Astrocyte (in vitro differentiated cells and primary cell): ENCODE results near the gene XAF1. TPM values are rescaled to one million over a fixed set of nuclear protein-coding genes. Genes with fewer than 3 reads are reported as not detected.

ENCODE experiments used
- DNase-seq: peaks from one replicate; pipeline ENCODE4 v3.0.0-alpha.2; 2010; ENCODE audit warnings: low read depth
- FAIRE-seq: peaks from 2 replicates; lab custom pipeline; 2011; peaks lifted over from hg19 to GRCh38; lab: Jason Lieb, UNC
- H2AFZ ChIP-seq: 2 replicates; pipeline ENCODE4 v1.6.0; 2012; ENCODE audit warnings: low read depth, low read length, inconsistent platforms
- H3K27ac ChIP-seq: 2 replicates; pipeline ENCODE4 v1.5.1; 2011; ENCODE audit warnings: low read depth, low read length, inconsistent platforms
- H3K27me3 ChIP-seq: 2 replicates; pipeline ENCODE4 v1.6.0; 2011; ENCODE audit warnings: low read length, inconsistent platforms; ENCODE audit not compliant: insufficient read depth
- H3K36me3 ChIP-seq: 2 replicates; pipeline ENCODE4 v1.5.1; 2011; ENCODE audit warnings: low read length, inconsistent platforms; ENCODE audit not compliant: insufficient read depth
- H3K4me1 ChIP-seq: 2 replicates; pipeline ENCODE4 v1.5.1; 2011; ENCODE audit warnings: low read length, inconsistent platforms; ENCODE audit not compliant: insufficient read depth
- H3K4me2 ChIP-seq: 2 replicates; pipeline ENCODE4 v1.6.0; 2012; ENCODE audit warnings: low read length, inconsistent platforms
- H3K4me3 ChIP-seq: 2 replicates; pipeline ENCODE4 v1.5.1; 2011; ENCODE audit warnings: low read depth, mild to moderate bottlenecking, low read length, inconsistent platforms; ENCODE audit not compliant: insufficient read depth
- H3K79me2 ChIP-seq: 2 replicates; pipeline ENCODE4 v1.6.0; 2012; ENCODE audit warnings: mild to moderate bottlenecking, low read length, inconsistent platforms; ENCODE audit not compliant: insufficient read depth
- H3K9ac ChIP-seq: 2 replicates; pipeline ENCODE4 v1.6.0; 2012; ENCODE audit warnings: mild to moderate bottlenecking, low read length, inconsistent platforms
- H3K9me3 ChIP-seq: 2 replicates; pipeline ENCODE4 v1.5.1; 2012; ENCODE audit warnings: low read depth, mild to moderate bottlenecking, low read length, inconsistent platforms; ENCODE audit not compliant: insufficient read depth
- H4K20me1 ChIP-seq: 2 replicates; pipeline ENCODE4 v1.6.0; 2012; ENCODE audit warnings: low read length, inconsistent platforms; ENCODE audit not compliant: insufficient read depth
- H3K27ac Mint-ChIP-seq: one replicate; pipeline ENCODE4 v1.8.0; 2021; ENCODE audit warnings: mild to moderate bottlenecking, mixed read lengths; ENCODE audit not compliant: unreplicated experiment
- H3K27me3 Mint-ChIP-seq: one replicate; pipeline ENCODE4 v1.8.0; 2021; ENCODE audit warnings: low read depth, mixed read lengths; ENCODE audit not compliant: unreplicated experiment
- H3K36me3 Mint-ChIP-seq: one replicate; pipeline ENCODE4 v1.8.0; 2021; ENCODE audit warnings: low read depth, mixed read lengths; ENCODE audit not compliant: unreplicated experiment
- H3K4me1 Mint-ChIP-seq: one replicate; pipeline ENCODE4 v1.8.0; 2021; ENCODE audit warnings: low read depth, mixed read lengths; ENCODE audit not compliant: unreplicated experiment
- H3K4me3 Mint-ChIP-seq: one replicate; pipeline ENCODE4 v1.8.0; 2021; ENCODE audit warnings: mild to moderate bottlenecking, moderate library complexity, mixed read lengths; ENCODE audit not compliant: unreplicated experiment
- H3K9me3 Mint-ChIP-seq: one replicate; pipeline ENCODE4 v1.8.0; 2021; ENCODE audit warnings: mild to moderate bottlenecking, mixed read lengths; ENCODE audit not compliant: unreplicated experiment
- EZH2 ChIP-seq: IDR thresholded peaks from 2 replicates; pipeline ENCODE4 v1.6.1; 2012; ENCODE audit warnings: mild to moderate bottlenecking, low read length, inconsistent platforms; ENCODE audit not compliant: insufficient read depth
- total RNA-seq: library from RNA; stranded (reverse); gene quantifications from 2 replicates; pipeline ENCODE4 v1.2.1, GENCODE V29; 2021
- TF ChIP-seq, protein P1 (sequence below): IDR thresholded peaks from 2 replicates; pipeline ENCODE4 v1.5.1; 2011; ENCODE audit warnings: low read depth, mild to moderate bottlenecking, inconsistent platforms, low read length, moderate library complexity; ENCODE audit not compliant: insufficient read depth

The XAF1 gene
- total RNA-seq, 1 donor from 2014 or later = 50.9 TPM

DNA sequence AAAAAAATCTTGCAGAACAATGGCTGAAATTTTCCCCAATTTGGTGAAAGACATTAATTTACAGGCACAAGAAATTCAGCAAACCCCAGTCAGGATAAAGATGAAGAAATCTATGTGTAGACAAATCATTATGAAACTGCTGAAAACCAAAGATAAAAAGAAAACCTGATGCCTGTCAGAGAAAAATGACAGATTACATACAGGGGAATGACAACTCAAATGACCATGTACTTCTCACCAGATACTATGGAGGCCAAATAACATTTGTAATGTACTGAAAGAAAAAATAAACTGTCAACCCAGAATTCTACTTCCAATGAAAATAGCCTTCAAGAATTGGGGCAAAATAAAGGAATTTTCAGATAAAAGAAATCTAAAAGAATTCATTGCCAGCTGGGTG is 7.2 kb upstream of the XAF1 start:
- Mint-ChIP-seq H3K9me3 (no peaks in the 10 kb centered on the region), H3K4me3 (no peak overlapping the region), H3K36me3 (no peaks in the 10 kb centered on the region), H3K4me1 (peaks cover 20% of the 10 kb centered on the region), H3K27me3 (peaks cover 8% of the 10 kb centered on the region), H3K27ac (no peak overlapping the region)
- H3K9ac ChIP-seq = no peak overlapping the region
- DNase-seq (no peak), FAIRE-seq (no peak)
- no peak overlapping the region for H3K4me3 ChIP-seq
- no peaks in the 10 kb centered on the region for H3K36me3 ChIP-seq
- H4K20me1 ChIP-seq = no peaks in the 10 kb centered on the region
- H3K9me3 ChIP-seq = no peaks in the 10 kb centered on the region
- TF ChIP-seq, protein P1, sequence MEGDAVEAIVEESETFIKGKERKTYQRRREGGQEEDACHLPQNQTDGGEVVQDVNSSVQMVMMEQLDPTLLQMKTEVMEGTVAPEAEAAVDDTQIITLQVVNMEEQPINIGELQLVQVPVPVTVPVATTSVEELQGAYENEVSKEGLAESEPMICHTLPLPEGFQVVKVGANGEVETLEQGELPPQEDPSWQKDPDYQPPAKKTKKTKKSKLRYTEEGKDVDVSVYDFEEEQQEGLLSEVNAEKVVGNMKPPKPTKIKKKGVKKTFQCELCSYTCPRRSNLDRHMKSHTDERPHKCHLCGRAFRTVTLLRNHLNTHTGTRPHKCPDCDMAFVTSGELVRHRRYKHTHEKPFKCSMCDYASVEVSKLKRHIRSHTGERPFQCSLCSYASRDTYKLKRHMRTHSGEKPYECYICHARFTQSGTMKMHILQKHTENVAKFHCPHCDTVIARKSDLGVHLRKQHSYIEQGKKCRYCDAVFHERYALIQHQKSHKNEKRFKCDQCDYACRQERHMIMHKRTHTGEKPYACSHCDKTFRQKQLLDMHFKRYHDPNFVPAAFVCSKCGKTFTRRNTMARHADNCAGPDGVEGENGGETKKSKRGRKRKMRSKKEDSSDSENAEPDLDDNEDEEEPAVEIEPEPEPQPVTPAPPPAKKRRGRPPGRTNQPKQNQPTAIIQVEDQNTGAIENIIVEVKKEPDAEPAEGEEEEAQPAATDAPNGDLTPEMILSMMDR = no peak
- TF ChIP-seq EZH2 = no peak
- H3K4me1 ChIP-seq = peaks cover 19% of the 10 kb centered on the region
- no peaks in the 10 kb centered on the region for H3K27me3 ChIP-seq
- H3K79me2 ChIP-seq = no peaks in the 10 kb centered on the region
- no peak overlapping the region for H3K27ac ChIP-seq
- H2AFZ ChIP-seq = no peak overlapping the region
- no peak overlapping the region for H3K4me2 ChIP-seq

DNA sequence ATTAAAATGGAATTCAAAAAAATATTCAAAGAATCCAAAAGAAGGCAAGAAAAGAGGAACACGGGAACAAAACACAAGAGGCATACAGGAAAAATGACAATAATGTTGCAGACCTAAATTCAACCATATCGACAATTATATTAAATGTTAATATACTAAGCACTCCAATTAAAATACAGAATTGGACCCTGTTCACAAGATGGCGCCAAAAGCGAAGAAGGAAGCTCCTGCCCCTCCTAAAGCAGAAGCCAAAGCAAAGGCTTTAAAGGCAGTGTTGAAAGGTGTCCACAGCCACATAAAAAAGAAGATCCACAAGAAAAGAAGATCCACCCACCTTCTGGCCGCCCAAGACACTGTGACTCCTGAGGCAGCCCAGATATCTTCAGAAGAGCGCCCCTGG is 6.3 kb upstream of the XAF1 start:
- Mint-ChIP-seq H3K36me3 (no peaks in the 10 kb centered on the region), H3K27me3 (peaks cover 4% of the 10 kb centered on the region), H3K4me1 (peaks cover 26% of the 10 kb centered on the region), H3K27ac (no peak overlapping the region), H3K9me3 (no peaks in the 10 kb centered on the region), H3K4me3 (no peak overlapping the region)
- Histone ChIP-seq H2AFZ (no peak overlapping the region), H3K9ac (no peak overlapping the region), H3K27me3 (no peaks in the 10 kb centered on the region), H3K27ac (no peak overlapping the region), H3K4me3 (no peak overlapping the region), H4K20me1 (no peaks in the 10 kb centered on the region), H3K79me2 (no peaks in the 10 kb centered on the region), H3K4me1 (peaks cover 22% of the 10 kb centered on the region), H3K9me3 (no peaks in the 10 kb centered on the region), H3K4me2 (no peak overlapping the region), H3K36me3 (no peaks in the 10 kb centered on the region)
- DNase-seq (no peak), FAIRE-seq (no peak)
- TF ChIP-seq, protein P1 = no peak
- no peak for TF ChIP-seq EZH2

DNA sequence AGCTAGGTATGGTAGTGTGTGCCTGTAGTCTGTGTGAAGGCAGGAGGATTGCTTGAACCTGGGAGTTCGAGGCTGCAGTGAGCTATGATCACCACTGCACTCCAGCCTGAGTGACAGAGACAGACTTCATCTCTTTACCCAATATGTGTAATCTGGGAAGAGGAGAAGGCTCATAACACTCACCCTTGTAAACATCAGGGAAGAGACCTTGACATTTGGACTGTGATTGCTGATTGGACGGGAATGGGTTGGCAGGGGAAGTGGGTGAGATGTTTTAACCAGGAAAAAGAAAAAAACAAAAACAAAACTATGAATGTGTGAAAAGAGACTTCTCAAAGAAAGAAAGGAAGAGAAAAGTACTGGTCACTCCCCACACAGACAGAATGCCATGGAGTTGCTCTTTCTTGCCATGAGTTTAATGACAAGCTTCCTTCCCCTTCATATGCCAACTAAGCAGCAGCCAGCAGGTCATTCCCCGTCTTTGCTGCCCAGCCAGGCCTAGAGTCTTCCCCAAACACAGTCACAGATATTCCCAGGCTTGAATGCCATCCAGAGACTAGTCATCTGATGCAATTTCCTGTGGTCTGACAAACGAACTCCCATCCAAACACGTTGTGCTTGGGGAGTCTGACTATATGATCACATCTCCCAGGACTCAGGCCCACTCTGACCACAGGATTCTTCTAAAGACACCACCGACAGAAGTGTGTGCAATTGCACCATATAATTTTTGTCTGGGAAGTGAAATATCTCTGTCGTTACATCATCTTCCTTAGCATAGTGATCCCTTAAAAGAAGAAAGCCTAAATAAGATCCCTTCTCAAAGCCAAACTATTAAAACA is 3.6 kb upstream of the XAF1 start:
- peak overlapping the region; percentile 87 for H3K9ac ChIP-seq
- H3K4me3 Mint-ChIP-seq = peak overlapping the region; percentile 69

More for the DNA sequence above, 3.6 kb upstream of the XAF1 start:
- Histone ChIP-seq H3K9me3 (no peaks in the 10 kb centered on the region), H4K20me1 (no peaks in the 10 kb centered on the region), H2AFZ (peak overlapping the region; percentile 73), H3K79me2 (no peaks in the 10 kb centered on the region), H3K36me3 (no peaks in the 10 kb centered on the region), H3K4me2 (peak overlapping the region; percentile 82), H3K27ac (peak overlapping the region; percentile 98), H3K4me3 (peak overlapping the region; percentile 34), H3K27me3 (no peaks in the 10 kb centered on the region), H3K4me1 (peaks cover 22% of the 10 kb centered on the region)
- FAIRE-seq = peak; percentile 82
- TF ChIP-seq EZH2 = no peak
- TF ChIP-seq, protein P1 = no peak
- peak overlapping the region; percentile 99 for H3K27ac Mint-ChIP-seq
- no peaks in the 10 kb centered on the region for H3K9me3 Mint-ChIP-seq
- peak; percentile 100 for DNase-seq
- peaks cover 47% of the 10 kb centered on the region for H3K4me1 Mint-ChIP-seq
- H3K27me3 Mint-ChIP-seq = no peaks in the 10 kb centered on the region
- H3K36me3 Mint-ChIP-seq = peaks cover 4% of the 10 kb centered on the region
